ENCODE results near the gene RNF115.
"Not testable (repeated sequence)": the region's sequence is repeated elsewhere in the genome, so short reads cannot be mapped to it uniquely, and the experiment has no call there.

RNF115 gene

DNA sequence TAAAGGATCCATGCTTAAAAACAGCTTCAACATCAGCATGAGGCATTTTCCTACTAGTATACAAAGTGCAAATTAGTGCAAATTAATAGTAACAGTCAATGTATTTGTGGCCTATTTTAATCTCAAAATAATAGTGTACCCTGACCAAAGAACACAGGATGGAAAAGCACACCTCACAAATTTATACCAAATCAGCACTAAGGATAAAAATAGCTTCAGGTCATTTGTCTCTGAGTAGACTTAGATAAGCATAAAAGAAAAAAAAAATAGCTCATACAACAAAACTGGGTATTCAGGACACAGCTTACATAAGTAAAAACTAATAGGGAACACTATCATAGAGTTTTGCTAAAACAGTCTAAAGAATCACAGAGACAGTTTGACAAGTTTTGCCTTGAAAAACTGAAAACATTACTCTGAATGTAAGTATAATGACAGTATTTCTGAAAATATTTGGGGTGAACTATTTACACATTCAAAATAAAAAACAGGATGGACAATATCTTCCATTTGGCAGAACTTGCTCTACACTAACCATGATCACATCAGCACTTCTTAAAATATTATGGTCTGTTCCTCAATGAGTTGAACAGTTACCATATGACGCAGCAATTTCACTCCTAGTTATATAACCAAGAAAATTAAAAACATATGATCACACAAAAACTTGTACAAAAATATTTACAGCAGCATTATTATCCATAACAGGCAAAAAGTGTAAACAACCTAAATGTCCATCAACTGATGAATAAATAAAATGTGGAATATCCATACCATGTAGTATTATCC lies 46.3 kb downstream of the RNF115 start:
- H3K4me3 ChIP-seq (ENCODE audit: low read depth, low read length): no peak overlapping the region
- no peak for DNase-seq (ENCODE audit: low read depth)
- TF ChIP-seq, protein P1, sequence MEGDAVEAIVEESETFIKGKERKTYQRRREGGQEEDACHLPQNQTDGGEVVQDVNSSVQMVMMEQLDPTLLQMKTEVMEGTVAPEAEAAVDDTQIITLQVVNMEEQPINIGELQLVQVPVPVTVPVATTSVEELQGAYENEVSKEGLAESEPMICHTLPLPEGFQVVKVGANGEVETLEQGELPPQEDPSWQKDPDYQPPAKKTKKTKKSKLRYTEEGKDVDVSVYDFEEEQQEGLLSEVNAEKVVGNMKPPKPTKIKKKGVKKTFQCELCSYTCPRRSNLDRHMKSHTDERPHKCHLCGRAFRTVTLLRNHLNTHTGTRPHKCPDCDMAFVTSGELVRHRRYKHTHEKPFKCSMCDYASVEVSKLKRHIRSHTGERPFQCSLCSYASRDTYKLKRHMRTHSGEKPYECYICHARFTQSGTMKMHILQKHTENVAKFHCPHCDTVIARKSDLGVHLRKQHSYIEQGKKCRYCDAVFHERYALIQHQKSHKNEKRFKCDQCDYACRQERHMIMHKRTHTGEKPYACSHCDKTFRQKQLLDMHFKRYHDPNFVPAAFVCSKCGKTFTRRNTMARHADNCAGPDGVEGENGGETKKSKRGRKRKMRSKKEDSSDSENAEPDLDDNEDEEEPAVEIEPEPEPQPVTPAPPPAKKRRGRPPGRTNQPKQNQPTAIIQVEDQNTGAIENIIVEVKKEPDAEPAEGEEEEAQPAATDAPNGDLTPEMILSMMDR (conservative IDR thresholded peaks at IDR 0.05; ENCODE audit: low read depth, low read length): no peak

DNA sequence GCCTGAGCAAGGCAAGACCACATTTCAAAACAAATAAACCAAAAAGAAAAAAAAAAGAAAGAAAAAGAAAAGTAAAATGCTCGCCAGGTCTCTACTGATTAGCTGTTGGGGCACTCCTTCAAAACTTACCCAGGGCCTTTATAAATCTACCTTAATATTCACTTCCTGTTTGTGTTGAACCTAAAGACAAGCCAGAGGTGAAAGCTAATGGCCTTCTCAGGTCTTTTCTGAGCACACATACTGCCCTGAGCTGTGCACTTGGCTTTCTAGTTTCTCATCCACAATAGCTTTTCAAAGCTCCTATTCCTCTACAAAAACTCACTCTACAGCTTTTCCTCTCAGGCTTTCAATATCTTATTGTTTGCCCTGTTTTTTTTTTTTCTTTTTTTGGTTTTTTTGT lies 50.5 kb downstream of the RNF115 start:
- no peak overlapping the region for H3K4me3 ChIP-seq (ENCODE audit: low read depth, low read length)
- DNase-seq (ENCODE audit: low read depth): no peak
- TF ChIP-seq, protein P1 (conservative IDR thresholded peaks at IDR 0.05; ENCODE audit: low read depth, low read length): no peak

DNA sequence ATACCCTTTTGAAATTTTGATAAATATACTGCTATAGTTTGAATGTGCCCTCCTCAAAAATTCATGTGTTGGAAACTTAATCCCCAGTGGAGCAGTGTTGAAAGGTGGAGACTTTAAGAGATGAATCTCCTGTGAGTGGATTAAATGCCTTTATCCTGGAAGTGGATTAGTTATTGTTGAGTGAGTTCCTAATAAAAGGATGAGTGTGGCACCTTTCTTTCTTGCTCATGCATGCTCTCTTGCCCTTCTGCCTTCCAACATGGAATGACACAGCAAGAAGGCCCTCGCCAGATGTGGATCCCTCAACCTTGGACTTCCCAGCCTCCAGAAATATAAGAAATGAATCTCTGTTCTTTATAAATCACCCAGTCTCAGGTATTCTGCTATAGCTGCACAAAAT lies 52.8 kb downstream of the RNF115 start:
- TF ChIP-seq, protein P1 (conservative IDR thresholded peaks at IDR 0.05; ENCODE audit: low read depth, low read length): no peak
- no peak for DNase-seq (ENCODE audit: low read depth)
- no peak overlapping the region for H3K4me3 ChIP-seq (ENCODE audit: low read depth, low read length)

DNA sequence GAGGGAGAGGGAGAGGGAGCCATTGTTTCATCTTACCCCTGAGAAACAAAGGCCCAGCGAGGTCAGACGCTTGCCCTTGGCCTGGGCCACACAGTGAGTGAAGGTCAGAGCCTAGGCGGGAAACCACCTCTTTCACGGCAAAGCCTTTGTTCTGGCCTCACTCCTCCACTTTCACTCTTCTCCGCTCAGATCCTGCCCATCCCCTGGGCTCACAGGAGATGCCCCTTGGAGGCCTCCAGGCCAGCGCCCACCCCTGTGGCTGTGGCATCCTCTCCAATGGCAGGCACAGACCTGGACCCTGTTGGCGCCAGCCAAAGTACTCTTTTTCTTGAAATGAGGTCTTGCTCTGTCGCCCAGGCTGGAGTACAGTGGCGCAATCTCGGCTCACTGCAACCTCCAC lies 55.9 kb downstream of the RNF115 start:
- not testable (repeated sequence) for H3K4me3 ChIP-seq (ENCODE audit: low read depth, low read length); DNase-seq (ENCODE audit: low read depth)

DNA sequence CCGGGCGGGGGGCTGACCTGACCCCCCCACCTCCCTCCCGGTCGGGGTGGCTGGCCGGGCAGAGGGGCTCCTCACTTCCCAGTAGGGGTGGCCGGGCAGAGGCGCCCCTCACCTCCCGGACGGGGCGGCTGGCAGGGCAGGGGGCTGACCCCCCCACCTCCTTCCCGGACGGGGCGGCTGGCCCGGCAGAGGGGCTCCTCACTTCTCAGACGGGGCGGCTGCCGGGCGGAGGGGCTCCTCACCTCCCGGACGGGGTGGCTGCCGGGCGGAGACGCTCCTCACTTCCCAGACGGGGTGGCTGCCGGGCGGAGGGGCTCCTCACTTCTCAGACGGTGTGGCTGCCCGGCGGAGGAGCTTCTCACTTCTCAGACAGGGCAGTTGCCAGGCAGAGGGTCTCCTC lies 57.0 kb downstream of the RNF115 start:
- not testable (repeated sequence) for H3K4me3 ChIP-seq (ENCODE audit: low read depth, low read length); DNase-seq (ENCODE audit: low read depth)

DNA sequence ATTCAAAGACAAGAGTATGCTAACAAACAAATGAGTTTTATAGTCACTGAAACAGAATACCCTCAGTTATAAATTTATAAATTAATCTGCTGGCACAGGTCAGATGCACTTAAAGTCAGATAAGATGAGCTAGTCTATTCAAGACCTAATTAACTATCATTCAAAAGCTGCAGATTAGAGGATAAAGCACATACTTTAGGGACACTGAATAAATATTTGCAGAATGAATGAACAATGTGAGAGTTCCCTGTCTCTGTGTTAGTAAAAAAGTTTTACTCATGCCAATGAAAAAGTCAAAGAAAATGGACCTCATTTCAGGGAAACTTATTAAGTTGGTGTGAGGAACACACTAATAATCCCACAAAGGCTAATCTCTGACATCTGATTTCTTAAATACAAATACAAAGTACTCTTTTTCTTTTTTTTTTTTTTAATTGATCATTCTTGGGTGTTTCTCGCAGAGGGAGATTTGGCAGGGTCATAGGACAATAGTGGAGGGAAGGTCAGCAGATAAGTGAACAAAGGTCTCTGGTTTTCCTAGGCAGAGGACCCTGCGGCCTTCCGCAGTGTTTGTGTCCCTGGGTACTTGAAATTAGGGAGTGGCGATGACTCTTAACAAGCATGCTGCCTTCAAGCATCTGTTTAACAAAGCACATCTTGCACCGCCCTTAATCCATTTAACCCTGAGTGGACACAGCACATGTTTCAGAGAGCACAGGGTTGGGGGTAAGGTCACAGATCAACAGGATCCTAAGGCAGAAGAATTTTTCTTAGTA lies 58.1 kb downstream of the RNF115 start:
- not testable (repeated sequence) for DNase-seq (ENCODE audit: low read depth); H3K4me3 ChIP-seq (ENCODE audit: low read depth, low read length)

DNA sequence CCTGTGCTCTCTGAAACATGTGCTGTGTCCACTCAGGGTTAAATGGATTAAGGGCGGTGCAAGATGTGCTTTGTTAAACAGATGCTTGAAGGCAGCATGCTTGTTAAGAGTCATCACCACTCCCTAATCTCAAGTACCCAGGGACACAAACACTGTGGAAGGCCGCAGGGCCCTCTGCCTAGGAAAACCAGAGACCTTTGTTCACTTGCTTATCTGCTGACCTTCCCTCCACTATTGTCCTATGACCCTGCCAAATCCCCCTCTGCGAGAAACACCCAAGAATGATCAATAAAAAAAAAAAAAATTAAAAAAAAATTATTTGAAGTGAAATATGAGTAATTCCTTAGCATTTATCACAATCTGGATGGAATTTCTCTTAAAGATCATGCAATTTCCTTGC lies 58.8 kb downstream of the RNF115 start:
- not testable (repeated sequence) for H3K4me3 ChIP-seq (ENCODE audit: low read depth, low read length); DNase-seq (ENCODE audit: low read depth)

DNA sequence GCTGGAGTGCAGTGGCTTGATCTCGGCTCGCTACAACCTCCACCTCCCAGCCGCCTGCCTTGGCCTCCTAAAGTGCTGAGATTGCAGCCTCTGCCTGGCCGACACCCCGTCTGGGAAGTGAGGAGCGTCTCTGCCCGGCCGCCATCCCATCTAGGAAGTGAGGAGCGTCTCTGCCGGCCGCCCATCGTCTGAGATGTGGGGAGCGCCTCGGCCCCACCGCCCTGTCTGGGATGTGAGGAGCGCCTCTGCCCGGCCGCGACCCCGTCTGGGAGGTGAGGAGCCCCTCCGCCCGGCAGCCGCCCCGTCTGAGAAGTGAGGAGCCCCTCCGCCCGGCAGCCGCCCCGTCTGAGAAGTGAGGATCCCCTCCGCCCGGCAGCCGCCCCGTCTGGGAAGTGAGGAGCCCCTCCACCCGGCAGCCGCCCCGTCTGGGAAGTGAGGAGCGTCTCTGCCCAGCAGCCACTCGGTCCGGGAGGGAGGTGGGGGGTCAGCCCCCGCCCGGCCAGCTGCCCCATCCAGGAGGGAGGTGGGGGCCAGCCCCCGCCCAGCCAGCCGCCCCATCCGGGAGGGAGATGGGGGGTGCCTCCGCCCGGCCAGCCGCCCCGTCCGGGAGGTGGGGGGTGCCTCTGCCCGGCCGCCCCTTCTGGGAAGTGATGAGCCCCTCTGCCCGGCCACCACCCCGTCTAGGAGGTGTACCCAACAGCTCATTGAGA lies 59.5 kb downstream of the RNF115 start:
- not testable (repeated sequence) for H3K4me3 ChIP-seq (ENCODE audit: low read depth, low read length); DNase-seq (ENCODE audit: low read depth)

DNA sequence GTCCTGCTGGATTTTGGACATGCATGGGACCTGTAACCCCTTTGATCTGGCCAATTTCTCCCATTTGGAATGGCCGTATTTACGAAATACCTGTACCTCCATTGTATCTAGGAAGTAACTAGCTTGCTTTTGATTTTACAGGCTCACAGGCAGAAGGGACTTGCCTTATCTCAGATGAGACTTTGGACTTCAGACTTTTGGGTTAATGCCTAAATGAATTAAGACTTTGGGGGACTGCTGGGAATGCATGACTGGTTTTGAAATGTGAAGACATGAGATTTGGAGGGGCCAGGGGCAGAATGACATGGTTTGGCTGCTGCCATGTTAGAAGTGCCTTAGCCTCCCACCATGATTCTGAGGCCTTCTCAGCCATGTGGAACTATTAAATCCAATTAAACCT lies 61.9 kb downstream of the RNF115 start:
- not testable (repeated sequence) for DNase-seq (ENCODE audit: low read depth); H3K4me3 ChIP-seq (ENCODE audit: low read depth, low read length)

DNA sequence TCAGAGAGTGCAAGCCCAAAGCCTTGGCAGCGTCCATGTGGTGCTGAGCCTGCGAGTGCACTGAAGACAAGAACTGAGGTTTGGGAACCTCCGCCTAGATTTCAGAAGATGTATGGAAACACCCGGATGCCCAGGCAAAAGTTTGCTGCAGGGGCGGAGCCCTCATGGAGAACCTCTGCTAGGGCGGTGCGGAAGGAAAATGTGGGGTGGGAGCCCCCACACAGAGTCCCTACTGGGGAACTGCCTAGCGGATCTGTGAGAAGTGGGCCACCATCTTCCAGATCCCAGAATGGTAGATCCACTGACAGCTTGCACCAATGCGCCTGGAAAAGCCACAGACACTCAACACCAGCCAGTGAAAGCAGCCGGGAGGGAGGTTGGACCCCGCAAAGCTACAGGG lies 62.4 kb downstream of the RNF115 start:
- DNase-seq (ENCODE audit: low read depth); H3K4me3 ChIP-seq (ENCODE audit: low read depth, low read length): not testable (repeated sequence)

DNA sequence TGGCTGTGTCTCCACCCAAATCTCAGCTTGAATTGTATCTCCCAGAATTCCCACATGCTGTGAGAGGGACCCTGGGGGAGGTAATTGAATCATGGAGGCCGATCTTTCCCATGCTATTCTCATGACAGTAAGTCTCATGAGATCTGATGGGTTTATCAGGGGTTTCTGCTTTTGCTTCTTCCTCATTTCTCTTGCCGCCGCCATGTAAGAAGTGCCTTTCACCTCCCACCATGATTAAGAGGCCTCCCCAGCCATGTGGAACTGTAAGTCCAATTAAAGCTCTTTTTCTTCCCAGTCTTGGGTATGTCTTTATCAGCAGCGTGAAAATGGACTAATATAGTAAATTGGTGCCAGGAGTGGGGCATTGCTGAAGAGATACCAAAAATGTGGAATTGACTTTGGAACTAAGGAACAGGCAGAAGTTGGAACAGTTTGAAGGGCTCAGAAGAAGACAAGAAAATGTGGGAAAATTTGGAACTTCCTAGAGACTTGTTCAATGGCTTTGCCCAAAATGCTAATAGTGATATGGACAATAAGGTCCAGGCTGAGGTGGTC lies 63.4 kb downstream of the RNF115 start:
- not testable (repeated sequence) for DNase-seq (ENCODE audit: low read depth); H3K4me3 ChIP-seq (ENCODE audit: low read depth, low read length)
